ENCODE data around the gene CCDC57.
"Not testable (repeated sequence)": the region's sequence is repeated elsewhere in the genome, so short reads cannot be mapped to it uniquely, and the experiment has no call there.

CCDC57 gene

GRCh38 chr17:82212331-82213250 lies at the start of gene CCDC57:
Gene CCDC57, minus strand, starts transcription at chr17:82212842. Its CDS starts 10,898 bp downstream, at chr17:82201944.
- DNase-seq, result peak; percentile 89

- no peak for DNase-seq
Observed at GRCh38 chr17:82262344-82262743, 49.7 kb upstream of the CCDC57 start.

GRCh38 chr17:82259972-82260961 lies 47.6 kb upstream of the CCDC57 start:
- DNase-seq, result not testable (repeated sequence)

GRCh38 chr17:82258555-82258954 lies 45.9 kb upstream of the CCDC57 start:
- DNase-seq, result no peak

- DNase-seq, result no peak
Observed at GRCh38 chr17:82257473-82257872, 44.8 kb upstream of the CCDC57 start.

GRCh38 chr17:82256242-82256885 lies 43.7 kb upstream of the CCDC57 start:
- no peak for DNase-seq

GRCh38 chr17:82255402-82255972 lies 42.8 kb upstream of the CCDC57 start:
- DNase-seq, result no peak

GRCh38 chr17:82254746-82255145 lies 42.1 kb upstream of the CCDC57 start:
- not testable (repeated sequence) for DNase-seq

GRCh38 chr17:82254096-82254495 lies 41.5 kb upstream of the CCDC57 start:
- DNase-seq, result not testable (repeated sequence)

GRCh38 chr17:82253179-82253544 lies 40.5 kb upstream of the CCDC57 start:
- no peak for DNase-seq

- no peak for DNase-seq
Observed at GRCh38 chr17:82252511-82253178, 40.0 kb upstream of the CCDC57 start.

GRCh38 chr17:82250868-82251500 lies 38.3 kb upstream of the CCDC57 start:
- DNase-seq, result no peak

- no peak for DNase-seq
Observed at GRCh38 chr17:82249896-82250581, 37.4 kb upstream of the CCDC57 start.

GRCh38 chr17:82248815-82249674 lies 36.4 kb upstream of the CCDC57 start:
- no peak for DNase-seq

GRCh38 chr17:82247856-82248671 lies 35.4 kb upstream of the CCDC57 start:
- DNase-seq, result no peak

- DNase-seq, result no peak
Observed at GRCh38 chr17:82247182-82247823, 34.7 kb upstream of the CCDC57 start.

GRCh38 chr17:82246365-82247181 lies 33.9 kb upstream of the CCDC57 start:
- DNase-seq, result no peak

- no peak for DNase-seq
Observed at GRCh38 chr17:82246040-82246364, 33.4 kb upstream of the CCDC57 start.

All from retina (tissue), 1 donor.